Kidney glomerular epithelial cell (primary cell): ENCODE results near the gene TRMT6.

Source experiments
- DNase-seq: peaks from one replicate; lab custom pipeline; 2025; lab: John Stamatoyannopoulos, UW

The TRMT6 gene

GRCh38 chr20:5950271-5951031 is at the start of gene TRMT6, which contains the start of gene MCM8:
Gene TRMT6 (minus strand): TSS chr20:5950533. CDS start chr20:5950405, 128 bp downstream.
Gene MCM8 (plus strand): TSS chr20:5950652. CDS start chr20:5952016, 1,364 bp downstream.
- DNase-seq = peak; percentile 95

- DNase-seq = no peak
These were observed 49.5 kb upstream of the TRMT6 start for GRCh38 chr20:5999783-6000182.

- DNase-seq = no peak
These were observed 46.4 kb upstream of the TRMT6 start for GRCh38 chr20:5996765-5997164.

- peak; percentile 77 for DNase-seq
These were observed 41.5 kb upstream of the TRMT6 start for GRCh38 chr20:5991623-5992441.

GRCh38 chr20:5990946-5991345 is 40.6 kb upstream of the TRMT6 start:
- DNase-seq = no peak

- DNase-seq = no peak
These were observed 39.2 kb upstream of the TRMT6 start for GRCh38 chr20:5989539-5989938.

GRCh38 chr20:5987383-5987782 is 37.0 kb upstream of the TRMT6 start:
- no peak for DNase-seq

GRCh38 chr20:5980720-5981538 is 30.6 kb upstream of the TRMT6 start:
- no peak for DNase-seq

- DNase-seq = no peak
These were observed 29.5 kb upstream of the TRMT6 start for GRCh38 chr20:5979801-5980200.

GRCh38 chr20:5977975-5978374 is 27.6 kb upstream of the TRMT6 start:
- DNase-seq = no peak

GRCh38 chr20:5977223-5977622 is 26.9 kb upstream of the TRMT6 start:
- no peak for DNase-seq

- no peak for DNase-seq
These were observed 25.4 kb upstream of the TRMT6 start for GRCh38 chr20:5975778-5976177.

GRCh38 chr20:5974531-5974930 is 24.2 kb upstream of the TRMT6 start:
- no peak for DNase-seq

GRCh38 chr20:5973971-5974370 is 23.6 kb upstream of the TRMT6 start:
- no peak for DNase-seq

GRCh38 chr20:5973172-5973571 is 22.8 kb upstream of the TRMT6 start:
- DNase-seq = peak; percentile 99

GRCh38 chr20:5971203-5971602 is 20.9 kb upstream of the TRMT6 start:
- no peak for DNase-seq

GRCh38 chr20:5970381-5970780 is 20.0 kb upstream of the TRMT6 start:
- no peak for DNase-seq

GRCh38 chr20:5969940-5970339 is 19.6 kb upstream of the TRMT6 start:
- DNase-seq = no peak

GRCh38 chr20:5969348-5969935 is 19.1 kb upstream of the TRMT6 start:
- DNase-seq = no peak

GRCh38 chr20:5968462-5968861 is 18.1 kb upstream of the TRMT6 start:
- DNase-seq = no peak

GRCh38 chr20:5967469-5967868 is 17.1 kb upstream of the TRMT6 start:
- peak; percentile 5 for DNase-seq

GRCh38 chr20:5949943-5950270 is 426 bp downstream of the TRMT6 start:
- DNase-seq = no peak
